Esophagus squamous epithelium (tissue), 5 donors: ENCODE measurements around the gene MCM9. TPM values are rescaled to one million over a fixed set of nuclear protein-coding genes. Genes with fewer than 3 reads are reported as not detected.

Source experiments
- DNase-seq: peaks from one replicate; lab custom pipeline; 2025; lab: John Stamatoyannopoulos, UW
- H3K27ac ChIP-seq, 4 donors: fragments of 200-600 bp; sonication (generic); one replicate each; pipeline ENCODE4 v1.5.1; 2016 to 2019; ENCODE audit warnings: mild to moderate bottlenecking in 1 of 4
- H3K27me3 ChIP-seq, 4 donors: fragments of 200-600 bp; sonication (generic); 1 replicate in 3 of 4; 2 replicates in 1 of 4; pipeline versions ENCODE4 v1.5.1 to v1.6.0; 2017 to 2021; ENCODE audit warnings: antibody characterized with exemption in 1 of 4
- H3K36me3 ChIP-seq, 3 donors: fragments of 200-600 bp; sonication (generic); one replicate each; pipeline ENCODE4 v1.5.1; 2016 to 2019
- H3K4me1 ChIP-seq, 3 donors: fragments of 200-600 bp; sonication (generic); one replicate each; pipeline ENCODE4 v1.5.1; 2017 to 2019
- H3K4me3 ChIP-seq, 4 donors: fragments of 200-600 bp; sonication (generic); 1 replicate in 3 of 4; 2 replicates in 1 of 4; pipeline ENCODE4 v1.5.1; 2016 to 2019; ENCODE audit warnings: mild to moderate bottlenecking in 2 of 4, moderate library complexity in 1 of 4
- H3K9me3 ChIP-seq, 3 donors: fragments of 200-600 bp; sonication (generic); one replicate each; pipeline ENCODE4 v1.5.1; 2016 to 2019
- POLR2A ChIP-seq, 4 donors: fragments of 450-650 bp; IDR thresholded peaks; one replicate each; pipeline ENCODE4 v1.6.1; 2017; ENCODE audit warnings: antibody characterized with exemption in 4 of 4, mild to moderate bottlenecking in 4 of 4, moderate library complexity in 3 of 4
- WGBS, 2 donors: methylation state at CpG; one replicate each; pipeline ENCODE4 v1.1.5; 2018; 5-methylcytosine and 5-hydroxymethylcytosine counted together
- intact Hi-C: fragments of 100-400 bp; cut with DNase I; formaldehyde crosslinking; loops from one replicate; pipeline ENCODE4 v1.15.0; 2022
- total RNA-seq, 4 donors: library from RNA; depleted of rRNA; stranded (reverse); fragments of >200 nt; gene quantifications; one replicate each; pipeline ENCODE4 v1.1.0, GENCODE V29; 2016
- TF ChIP-seq, protein P1 (sequence below), 6 experiments: fragments of 450-650 bp in 4 of 6; fragments of 200-600 bp in 2 of 6; sonication (generic) in 2 of 6; IDR thresholded peaks; one replicate each; pipeline ENCODE4 v1.5.1; 2016 to 2019; ENCODE audit warnings: antibody characterized with exemption in 6 of 6, mild to moderate bottlenecking in 4 of 6, moderate library complexity in 4 of 6
- donor health status: DM: yes; HTN: yes; CAD: no.

The MCM9 gene
- total RNA-seq: 10 to 100 TPM; 11.1 to 22.3 (median 15.1) TPM

DNA sequence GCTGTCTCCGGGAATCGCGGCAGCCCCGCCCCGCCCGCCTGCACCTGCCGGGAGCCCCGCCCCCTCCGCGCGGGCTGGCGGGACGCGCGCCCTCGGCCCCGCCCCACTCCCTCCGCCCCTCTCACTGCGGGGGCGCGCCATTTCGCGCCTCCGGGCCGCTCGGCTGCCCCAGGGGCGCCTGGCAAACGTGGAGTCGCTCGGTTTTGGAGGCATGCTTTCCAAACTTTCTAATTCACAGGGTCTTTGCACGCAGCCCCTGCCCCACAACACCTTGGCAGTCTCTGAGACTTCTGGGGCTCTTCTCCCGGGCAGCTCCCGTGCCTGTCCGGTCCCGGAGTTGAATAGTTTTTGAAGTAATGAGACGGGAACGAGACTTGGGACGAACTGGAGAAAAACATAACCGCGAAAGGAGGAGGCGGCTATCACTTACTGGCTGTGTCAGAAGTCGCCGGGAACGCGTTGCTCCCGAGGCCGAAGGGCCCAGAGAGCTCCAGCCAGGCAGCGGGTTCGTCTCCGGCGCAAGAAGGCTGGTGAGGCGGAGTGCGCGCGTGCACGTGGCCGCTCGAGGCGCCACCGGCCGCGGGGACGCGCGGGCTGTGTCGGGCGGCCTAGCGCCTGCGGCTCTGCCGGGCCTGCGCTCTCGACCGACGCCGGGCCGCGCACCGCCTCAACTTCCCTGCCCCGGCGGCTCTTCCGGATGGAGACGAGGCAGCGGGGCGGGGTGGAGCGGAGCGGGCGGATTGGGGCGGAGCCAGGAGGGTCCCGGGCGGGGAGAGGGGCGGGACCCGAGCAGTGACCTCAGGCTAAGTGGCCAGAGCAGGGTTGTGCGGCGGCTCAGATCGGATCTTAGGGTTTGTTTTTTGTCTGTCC lies at the start of gene MCM9:
Gene MCM9 (minus strand): TSS at position 699 of the 870 bp plus-strand sequence. CDS start 3,436 bp downstream, outside the sequence.
- WGBS, 2 donors: 0 to 1% methylated on average over 10 to 21 of the region's 95 CpGs
- Histone ChIP-seq H3K9me3 (no peaks in the 10 kb centered on the region), H3K4me1 (peaks cover 0 to 35% (median 0%) of the 10 kb centered on the region in 3 donors), H3K27ac (peak within 1 kb of the TSS; percentile 92 to 97 (median 94)), H3K27me3 (no peaks in the 10 kb centered on the region), H3K4me3 (peak within 1 kb of the TSS; percentile 86 to 94 (median 90)), H3K36me3 (peaks cover 0 to 19% (median 0%) of the 10 kb centered on the region in 3 donors)
- peak in 2 of 4 donors; percentile 52 to 76 for TF ChIP-seq POLR2A (IDR thresholded peaks at IDR 0.05)
- TF ChIP-seq, protein P1, sequence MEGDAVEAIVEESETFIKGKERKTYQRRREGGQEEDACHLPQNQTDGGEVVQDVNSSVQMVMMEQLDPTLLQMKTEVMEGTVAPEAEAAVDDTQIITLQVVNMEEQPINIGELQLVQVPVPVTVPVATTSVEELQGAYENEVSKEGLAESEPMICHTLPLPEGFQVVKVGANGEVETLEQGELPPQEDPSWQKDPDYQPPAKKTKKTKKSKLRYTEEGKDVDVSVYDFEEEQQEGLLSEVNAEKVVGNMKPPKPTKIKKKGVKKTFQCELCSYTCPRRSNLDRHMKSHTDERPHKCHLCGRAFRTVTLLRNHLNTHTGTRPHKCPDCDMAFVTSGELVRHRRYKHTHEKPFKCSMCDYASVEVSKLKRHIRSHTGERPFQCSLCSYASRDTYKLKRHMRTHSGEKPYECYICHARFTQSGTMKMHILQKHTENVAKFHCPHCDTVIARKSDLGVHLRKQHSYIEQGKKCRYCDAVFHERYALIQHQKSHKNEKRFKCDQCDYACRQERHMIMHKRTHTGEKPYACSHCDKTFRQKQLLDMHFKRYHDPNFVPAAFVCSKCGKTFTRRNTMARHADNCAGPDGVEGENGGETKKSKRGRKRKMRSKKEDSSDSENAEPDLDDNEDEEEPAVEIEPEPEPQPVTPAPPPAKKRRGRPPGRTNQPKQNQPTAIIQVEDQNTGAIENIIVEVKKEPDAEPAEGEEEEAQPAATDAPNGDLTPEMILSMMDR (IDR thresholded peaks at IDR 0.05): no peak
- peak; percentile 52 for DNase-seq
- intact Hi-C loops: no loop called here

DNA sequence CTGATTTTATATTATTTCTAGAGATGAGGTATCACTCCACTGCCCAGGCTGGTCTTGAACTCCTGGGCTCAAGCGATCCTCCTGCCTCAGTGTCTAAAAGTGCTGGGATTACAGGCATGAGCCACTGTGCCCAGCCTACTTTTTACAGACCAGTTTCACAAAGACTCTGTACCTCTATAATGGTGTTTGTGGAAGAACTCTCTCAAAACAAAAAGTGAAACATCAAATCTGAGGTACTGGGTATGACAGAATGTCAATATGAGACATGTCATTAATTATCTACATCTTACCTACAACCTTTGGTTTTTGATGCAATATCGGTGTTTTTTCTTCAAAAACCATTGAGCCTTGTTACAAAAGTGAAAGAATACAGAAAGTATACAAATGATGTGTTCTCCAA lies 49.4 kb upstream of the MCM9 start:
- no peak for TF ChIP-seq POLR2A (IDR thresholded peaks at IDR 0.05)
- TF ChIP-seq, protein P1 (IDR thresholded peaks at IDR 0.05): no peak
- intact Hi-C loops: no loop called here
- H3K9me3 ChIP-seq: no peaks in the 10 kb centered on the region
- H3K4me3 ChIP-seq: no peak overlapping the region
- no peak overlapping the region for H3K27ac ChIP-seq
- H3K27me3 ChIP-seq: no peaks in the 10 kb centered on the region
- DNase-seq: no peak
- 96 to 100% methylated on average over 2 of the region's 2 CpGs for WGBS, 2 donors
- no peaks in the 10 kb centered on the region for H3K36me3 ChIP-seq
- H3K4me1 ChIP-seq: peaks cover 0 to 3% (median 0%) of the 10 kb centered on the region in 3 donors

DNA sequence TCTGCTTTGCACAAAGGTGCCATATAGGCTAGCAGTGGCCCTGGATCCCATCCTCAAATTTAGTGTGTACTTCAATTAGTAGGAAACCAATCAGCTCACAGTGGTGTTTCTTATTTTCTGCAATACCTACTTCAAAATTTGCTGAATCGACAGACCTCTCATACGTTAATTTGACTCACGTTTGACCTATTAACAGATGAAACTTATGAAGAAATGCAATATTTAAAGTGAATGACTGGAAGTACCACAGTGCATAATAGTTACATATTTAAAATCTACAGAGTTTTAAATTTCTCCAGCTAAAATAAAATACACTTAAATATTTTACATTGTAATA lies 47.6 kb upstream of the MCM9 start:
- H3K4me3 ChIP-seq: no peak overlapping the region
- intact Hi-C loops: no loop called here
- peaks cover 0 to 3% (median 0%) of the 10 kb centered on the region in 3 donors for H3K4me1 ChIP-seq
- H3K27me3 ChIP-seq: no peaks in the 10 kb centered on the region
- no peak for DNase-seq
- no peak overlapping the region for H3K27ac ChIP-seq
- 83 to 88% methylated on average over 3 of the region's 3 CpGs for WGBS, 2 donors
- H3K36me3 ChIP-seq: no peaks in the 10 kb centered on the region
- no peaks in the 10 kb centered on the region for H3K9me3 ChIP-seq
- TF ChIP-seq POLR2A (IDR thresholded peaks at IDR 0.05): no peak
- TF ChIP-seq, protein P1 (IDR thresholded peaks at IDR 0.05): no peak

DNA sequence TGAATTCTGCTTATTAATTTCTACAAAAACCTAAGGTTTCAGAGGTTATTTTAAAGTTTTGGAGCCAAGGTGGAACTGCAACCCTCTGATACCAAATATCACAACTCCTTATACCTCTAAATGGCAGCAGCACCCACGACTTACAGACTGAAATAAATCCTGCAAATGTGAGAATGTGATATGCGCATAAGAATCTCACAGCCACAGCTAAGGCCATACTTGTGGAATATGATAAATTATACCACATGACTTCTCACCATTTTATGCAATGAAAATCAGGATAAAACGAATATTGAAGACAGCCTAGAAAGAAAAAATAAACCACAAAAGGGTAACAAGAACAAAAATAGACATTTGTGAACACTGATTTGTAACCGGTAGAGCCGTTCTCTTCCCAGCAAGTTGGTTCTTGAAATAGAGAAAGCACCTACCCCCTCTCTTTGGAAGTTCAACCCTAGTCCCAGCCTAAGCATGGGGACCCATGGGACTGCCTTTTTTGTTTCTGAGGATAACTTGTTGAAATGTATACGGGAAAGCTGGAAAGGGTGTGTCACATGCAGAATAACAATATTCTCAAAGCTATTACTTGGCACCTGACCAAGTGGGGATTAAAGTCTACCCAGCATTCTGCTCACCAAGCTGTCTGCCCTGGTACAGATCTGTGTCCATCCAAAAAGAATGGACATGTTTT lies 47.1 kb upstream of the MCM9 start:
- intact Hi-C loops: no loop called here
- TF ChIP-seq POLR2A (IDR thresholded peaks at IDR 0.05): no peak
- TF ChIP-seq, protein P1 (IDR thresholded peaks at IDR 0.05): no peak
- no peaks in the 10 kb centered on the region for H3K36me3 ChIP-seq
- DNase-seq: no peak
- H3K27me3 ChIP-seq: no peaks in the 10 kb centered on the region
- H3K4me3 ChIP-seq: no peak overlapping the region
- 52 to 87% methylated on average over 6 of the region's 6 CpGs for WGBS, 2 donors
- peaks cover 0 to 3% (median 0%) of the 10 kb centered on the region in 3 donors for H3K4me1 ChIP-seq
- no peak overlapping the region for H3K27ac ChIP-seq
- no peaks in the 10 kb centered on the region for H3K9me3 ChIP-seq

DNA sequence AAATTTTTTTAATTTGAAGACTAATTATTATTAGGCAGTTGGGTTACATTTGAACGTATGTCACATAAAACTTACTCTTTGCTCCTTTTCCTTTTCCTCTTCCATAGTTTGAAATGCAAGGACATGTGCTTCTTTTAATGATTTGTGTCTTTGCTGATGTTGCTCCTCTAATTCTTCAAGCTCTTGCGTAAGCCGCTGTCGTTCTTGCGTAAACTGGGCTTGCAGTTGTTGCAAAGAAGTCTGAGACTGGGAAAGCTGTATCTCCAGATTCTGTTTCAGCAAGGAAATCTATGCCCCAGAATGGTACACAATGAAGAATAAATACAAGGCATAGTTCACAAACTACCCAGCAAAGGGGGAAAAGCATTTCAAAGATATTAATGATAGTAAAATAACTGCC lies 45.1 kb upstream of the MCM9 start:
- no peak overlapping the region for H3K27ac ChIP-seq
- WGBS, 2 donors: 84 to 91% methylated on average over 5 of the region's 5 CpGs
- peaks cover 0 to 3% (median 0%) of the 10 kb centered on the region in 3 donors for H3K4me1 ChIP-seq
- H3K27me3 ChIP-seq: no peaks in the 10 kb centered on the region
- no peak for TF ChIP-seq POLR2A (IDR thresholded peaks at IDR 0.05)
- TF ChIP-seq, protein P1 (IDR thresholded peaks at IDR 0.05): no peak
- no peak overlapping the region for H3K4me3 ChIP-seq
- H3K9me3 ChIP-seq: no peaks in the 10 kb centered on the region
- no peak for DNase-seq
- intact Hi-C loops: no loop called here
- no peaks in the 10 kb centered on the region for H3K36me3 ChIP-seq
